ENCODE results near the gene SLC6A18.

Gene SLC6A18

GRCh38 chr5:1182633-1183423, 42.4 kb upstream of the SLC6A18 start:
- Histone ChIP-seq H3K27ac (no peak overlapping the region), H3K4me1 (ENCODE audit: control insufficient read depth in 1 of 2, insufficient read depth in 1 of 2, low read depth in 1 of 2, low read length in 1 of 2) (no peaks in the 10 kb centered on the region), H3K4me3 (ENCODE audit: low read depth in 1 of 2, low read length in 1 of 2) (no peak overlapping the region), H3K27me3 (no peaks in the 10 kb centered on the region), H3K9me3 (no peaks in the 10 kb centered on the region), H3K36me3 (no peaks in the 10 kb centered on the region)
- no peak for TF ChIP-seq CTCF (IDR thresholded peaks at IDR 0.05)

- H3K27ac ChIP-seq, result no peak overlapping the region
- H3K9me3 ChIP-seq, result no peaks in the 10 kb centered on the region
- H3K27me3 ChIP-seq, result no peaks in the 10 kb centered on the region
- TF ChIP-seq CTCF (IDR thresholded peaks at IDR 0.05), result no peak
- no peaks in the 10 kb centered on the region for H3K4me1 ChIP-seq (ENCODE audit: control insufficient read depth in 1 of 2, insufficient read depth in 1 of 2, low read depth in 1 of 2, low read length in 1 of 2)
- H3K4me3 ChIP-seq (ENCODE audit: low read depth in 1 of 2, low read length in 1 of 2), result no peak overlapping the region
- no peaks in the 10 kb centered on the region for H3K36me3 ChIP-seq
Observed at GRCh38 chr5:1183424-1184162, 41.6 kb upstream of the SLC6A18 start.

- Histone ChIP-seq H3K36me3 (no peaks in the 10 kb centered on the region), H3K4me3 (ENCODE audit: low read depth in 1 of 2, low read length in 1 of 2) (no peak overlapping the region), H3K27me3 (no peaks in the 10 kb centered on the region), H3K27ac (no peak overlapping the region), H3K9me3 (no peaks in the 10 kb centered on the region), H3K4me1 (ENCODE audit: control insufficient read depth in 1 of 2, insufficient read depth in 1 of 2, low read depth in 1 of 2, low read length in 1 of 2) (no peaks in the 10 kb centered on the region)
- TF ChIP-seq CTCF (IDR thresholded peaks at IDR 0.05), result no peak
Observed at GRCh38 chr5:1184163-1184470, 41.1 kb upstream of the SLC6A18 start.

- Histone ChIP-seq H3K4me1 (ENCODE audit: control insufficient read depth in 1 of 2, insufficient read depth in 1 of 2, low read depth in 1 of 2, low read length in 1 of 2) (no peaks in the 10 kb centered on the region), H3K4me3 (ENCODE audit: low read depth in 1 of 2, low read length in 1 of 2) (no peak overlapping the region), H3K36me3 (no peaks in the 10 kb centered on the region), H3K27ac (no peak overlapping the region), H3K9me3 (no peaks in the 10 kb centered on the region), H3K27me3 (no peaks in the 10 kb centered on the region)
- no peak for TF ChIP-seq CTCF (IDR thresholded peaks at IDR 0.05)
Observed at GRCh38 chr5:1184481-1184880, 40.7 kb upstream of the SLC6A18 start.

DNA sequence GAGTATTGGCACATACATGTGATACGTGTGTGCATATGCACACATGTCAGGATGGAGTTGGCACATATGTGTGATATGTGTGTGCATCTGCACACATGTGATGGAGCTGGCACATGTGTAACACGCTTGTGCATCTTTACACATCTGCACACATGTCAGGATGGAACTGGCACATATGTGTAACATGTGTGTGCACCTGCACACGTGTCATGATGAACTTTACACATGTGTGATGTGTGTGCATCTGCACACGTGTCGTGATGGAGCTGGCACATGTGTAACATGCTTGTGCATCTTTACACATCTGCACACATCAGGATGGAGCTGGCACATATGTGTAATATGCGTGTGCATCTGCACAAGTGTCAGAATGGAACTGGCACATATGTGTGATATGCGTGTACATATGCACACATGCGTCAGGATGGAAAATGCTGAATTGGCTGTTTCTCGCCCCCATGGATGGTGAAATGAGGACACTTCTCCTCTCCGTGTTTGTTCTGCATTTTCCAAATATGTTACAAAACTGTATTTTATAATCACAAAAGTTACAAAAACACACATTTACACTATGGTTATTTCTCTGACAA, 40.0 kb upstream of the SLC6A18 start:
- Histone ChIP-seq H3K9me3 (no peaks in the 10 kb centered on the region), H3K36me3 (no peaks in the 10 kb centered on the region), H3K27me3 (no peaks in the 10 kb centered on the region), H3K4me1 (ENCODE audit: control insufficient read depth in 1 of 2, insufficient read depth in 1 of 2, low read depth in 1 of 2, low read length in 1 of 2) (no peaks in the 10 kb centered on the region), H3K27ac (no peak overlapping the region), H3K4me3 (ENCODE audit: low read depth in 1 of 2, low read length in 1 of 2) (no peak overlapping the region)
- TF ChIP-seq CTCF (IDR thresholded peaks at IDR 0.05), result no peak
